T-helper 17 cell (primary cell): ENCODE data around the gene ZCCHC7. TPM values are rescaled to one million over a fixed set of nuclear protein-coding genes. Genes with fewer than 3 reads are reported as not detected.

Experiments
- ATAC-seq: fragments of 150-1000 bp; cut with Tn5 transposase; 2 replicates; pipeline ENCODE4 v1.10.0; 2021; ENCODE audit warnings: mild to moderate bottlenecking, moderate library complexity
- DNase-seq, 3 donors: peaks; one replicate each; pipeline versions ENCODE4 v3.0.0 to v3.0.0-alpha.2; 2020 to 2021
- H3K9me3 ChIP-seq: one replicate; pipeline ENCODE4 v1.7.0; 2013; ENCODE audit warnings: low read length, mild to moderate bottlenecking; ENCODE audit not compliant: control insufficient read depth, poor library complexity, severe bottlenecking
- H3K27ac Mint-ChIP-seq: one replicate; pipeline ENCODE4 v1.8.0; 2022; ENCODE audit warnings: mild to moderate bottlenecking, moderate library complexity, mixed read lengths
- H3K27me3 Mint-ChIP-seq: one replicate; pipeline ENCODE4 v1.8.0; 2022; ENCODE audit warnings: mixed read lengths
- H3K36me3 Mint-ChIP-seq: one replicate; pipeline ENCODE4 v1.8.0; 2022; ENCODE audit warnings: low read depth, mixed read lengths
- H3K4me1 Mint-ChIP-seq: one replicate; pipeline ENCODE4 v1.8.0; 2022; ENCODE audit warnings: mild to moderate bottlenecking, mixed read lengths
- H3K4me3 Mint-ChIP-seq: one replicate; pipeline ENCODE4 v1.8.0; 2022; ENCODE audit warnings: mild to moderate bottlenecking, moderate library complexity, mixed read lengths
- total RNA-seq, 4 donors: library from RNA in 2 of 4; stranded (reverse) in 2 of 4; gene quantifications; one replicate each; pipeline ENCODE4 v1.2.3 and lab custom pipeline; 2022 to 2026

Gene ZCCHC7
- total RNA-seq, 2 donors from 2014 or later, result 33.4 to 33.6 TPM

- no peaks in the 10 kb centered on the region for H3K9me3 ChIP-seq
- Mint-ChIP-seq H3K36me3 (no peaks in the 10 kb centered on the region), H3K27me3 (no peaks in the 10 kb centered on the region), H3K27ac (no peak overlapping the region), H3K4me3 (no peak overlapping the region), H3K4me1 (peaks cover 2% of the 10 kb centered on the region)
- ATAC-seq (no peak), DNase-seq (no peak)
Observed at GRCh38 chr9:37340961-37341360, 220.6 kb downstream of the ZCCHC7 start.

- H3K4me3 Mint-ChIP-seq, result no peak overlapping the region
- no peak for DNase-seq
Observed at GRCh38 chr9:37341704-37342103, 221.3 kb downstream of the ZCCHC7 start.

GRCh38 chr9:37342493-37342892, 222.1 kb downstream of the ZCCHC7 start:
- H3K36me3 Mint-ChIP-seq, result peaks cover 2% of the 10 kb centered on the region
- no peak overlapping the region for H3K27ac Mint-ChIP-seq
- no peaks in the 10 kb centered on the region for H3K9me3 ChIP-seq
- no peak overlapping the region for H3K4me3 Mint-ChIP-seq
- peaks cover 5% of the 10 kb centered on the region for H3K4me1 Mint-ChIP-seq
- H3K27me3 Mint-ChIP-seq, result no peaks in the 10 kb centered on the region
- ATAC-seq (no peak), DNase-seq (no peak)

More at GRCh38 chr9:37341704-37342103, 221.3 kb downstream of the ZCCHC7 start:
- Mint-ChIP-seq H3K27me3 (no peaks in the 10 kb centered on the region), H3K36me3 (no peaks in the 10 kb centered on the region), H3K27ac (no peak overlapping the region), H3K4me1 (peaks cover 2% of the 10 kb centered on the region)
- no peak for ATAC-seq
- H3K9me3 ChIP-seq, result no peaks in the 10 kb centered on the region

GRCh38 chr9:37342895-37343294, 222.5 kb downstream of the ZCCHC7 start:
- H3K9me3 ChIP-seq, result no peaks in the 10 kb centered on the region
- Mint-ChIP-seq H3K4me3 (no peak overlapping the region), H3K4me1 (peaks cover 3% of the 10 kb centered on the region), H3K27me3 (no peaks in the 10 kb centered on the region), H3K36me3 (peaks cover 4% of the 10 kb centered on the region), H3K27ac (no peak overlapping the region)
- no peak for ATAC-seq
- no peak for DNase-seq

- DNase-seq, result no peak
- peaks cover 2% of the 10 kb centered on the region for H3K4me1 Mint-ChIP-seq
- H3K27me3 Mint-ChIP-seq, result no peaks in the 10 kb centered on the region
- H3K9me3 ChIP-seq, result no peaks in the 10 kb centered on the region
- H3K36me3 Mint-ChIP-seq, result peaks cover 10% of the 10 kb centered on the region
- H3K4me3 Mint-ChIP-seq, result no peak overlapping the region
- ATAC-seq, result no peak
- H3K27ac Mint-ChIP-seq, result no peak overlapping the region
Observed at GRCh38 chr9:37343724-37344123, 223.3 kb downstream of the ZCCHC7 start.

GRCh38 chr9:37345038-37345437, 224.7 kb downstream of the ZCCHC7 start:
- ATAC-seq (no peak), DNase-seq (no peak)
- Mint-ChIP-seq H3K4me1 (peaks cover 2% of the 10 kb centered on the region), H3K36me3 (peaks cover 10% of the 10 kb centered on the region), H3K27ac (no peak overlapping the region), H3K27me3 (no peaks in the 10 kb centered on the region), H3K4me3 (no peak overlapping the region)
- H3K9me3 ChIP-seq, result no peaks in the 10 kb centered on the region

- no peaks in the 10 kb centered on the region for H3K9me3 ChIP-seq
- H3K36me3 Mint-ChIP-seq, result peaks cover 14% of the 10 kb centered on the region
- no peaks in the 10 kb centered on the region for H3K27me3 Mint-ChIP-seq
- DNase-seq, result no peak
- ATAC-seq, result no peak
- H3K4me1 Mint-ChIP-seq, result peaks cover 2% of the 10 kb centered on the region
- no peak overlapping the region for H3K4me3 Mint-ChIP-seq
- H3K27ac Mint-ChIP-seq, result no peak overlapping the region
Observed at GRCh38 chr9:37348917-37349316, 228.5 kb downstream of the ZCCHC7 start.

GRCh38 chr9:37350486-37351190, 230.3 kb downstream of the ZCCHC7 start:
- ATAC-seq (no peak), DNase-seq (no peak)
- H3K4me1 Mint-ChIP-seq, result peaks cover 2% of the 10 kb centered on the region
- H3K36me3 Mint-ChIP-seq, result peaks cover 14% of the 10 kb centered on the region
- H3K27ac Mint-ChIP-seq, result peak overlapping the region; percentile 12
- no peaks in the 10 kb centered on the region for H3K9me3 ChIP-seq
- no peak overlapping the region for H3K4me3 Mint-ChIP-seq
- no peaks in the 10 kb centered on the region for H3K27me3 Mint-ChIP-seq

- Mint-ChIP-seq H3K27me3 (no peaks in the 10 kb centered on the region), H3K4me3 (no peak overlapping the region), H3K4me1 (peaks cover 3% of the 10 kb centered on the region), H3K36me3 (peaks cover 11% of the 10 kb centered on the region), H3K27ac (no peak overlapping the region)
- no peak for DNase-seq
- H3K9me3 ChIP-seq, result no peaks in the 10 kb centered on the region
- no peak for ATAC-seq
Observed at GRCh38 chr9:37353791-37354190, 233.4 kb downstream of the ZCCHC7 start.

- no peak for ATAC-seq
- no peaks in the 10 kb centered on the region for H3K9me3 ChIP-seq
- peaks cover 7% of the 10 kb centered on the region for H3K4me1 Mint-ChIP-seq
- no peak overlapping the region for H3K4me3 Mint-ChIP-seq
- H3K27ac Mint-ChIP-seq, result no peak overlapping the region
- peaks cover 3% of the 10 kb centered on the region for H3K36me3 Mint-ChIP-seq
- no peak for DNase-seq
- H3K27me3 Mint-ChIP-seq, result no peaks in the 10 kb centered on the region
Observed at GRCh38 chr9:37362430-37362829, 242.1 kb downstream of the ZCCHC7 start.

GRCh38 chr9:37363124-37363523, 242.8 kb downstream of the ZCCHC7 start:
- H3K4me3 Mint-ChIP-seq, result no peak overlapping the region
- H3K27me3 Mint-ChIP-seq, result no peaks in the 10 kb centered on the region
- DNase-seq (no peak), ATAC-seq (no peak)
- H3K36me3 Mint-ChIP-seq, result peaks cover 3% of the 10 kb centered on the region
- H3K4me1 Mint-ChIP-seq, result peaks cover 7% of the 10 kb centered on the region
- H3K9me3 ChIP-seq, result no peaks in the 10 kb centered on the region
- no peak overlapping the region for H3K27ac Mint-ChIP-seq

- no peak overlapping the region for H3K27ac Mint-ChIP-seq
Observed at GRCh38 chr9:37364136-37364535, 243.8 kb downstream of the ZCCHC7 start.

GRCh38 chr9:37364751-37365360, 244.5 kb downstream of the ZCCHC7 start:
- Mint-ChIP-seq H3K36me3 (peaks cover 2% of the 10 kb centered on the region), H3K27ac (no peak overlapping the region), H3K27me3 (no peaks in the 10 kb centered on the region), H3K4me3 (no peak overlapping the region), H3K4me1 (peaks cover 7% of the 10 kb centered on the region)
- no peaks in the 10 kb centered on the region for H3K9me3 ChIP-seq
- no peak for DNase-seq
- peak; percentile 54 for ATAC-seq

More at GRCh38 chr9:37364136-37364535, 243.8 kb downstream of the ZCCHC7 start:
- Mint-ChIP-seq H3K4me3 (no peak overlapping the region), H3K36me3 (peaks cover 3% of the 10 kb centered on the region), H3K27me3 (no peaks in the 10 kb centered on the region), H3K4me1 (peaks cover 7% of the 10 kb centered on the region)
- ATAC-seq, result no peak
- no peak for DNase-seq
- no peaks in the 10 kb centered on the region for H3K9me3 ChIP-seq

GRCh38 chr9:37369671-37370070, 249.3 kb downstream of the ZCCHC7 start:
- no peaks in the 10 kb centered on the region for H3K36me3 Mint-ChIP-seq
- ATAC-seq (peak; percentile 62), DNase-seq (no peak)
- H3K9me3 ChIP-seq, result no peaks in the 10 kb centered on the region
- peaks cover 14% of the 10 kb centered on the region for H3K27me3 Mint-ChIP-seq
- H3K27ac Mint-ChIP-seq, result peak overlapping the region; percentile 24
- H3K4me1 Mint-ChIP-seq, result peaks cover 22% of the 10 kb centered on the region
- H3K4me3 Mint-ChIP-seq, result no peak overlapping the region
